Caco-2 (cell line): ENCODE data around the gene POFUT1. TPM values are rescaled to one million over a fixed set of nuclear protein-coding genes. Genes with fewer than 3 reads are reported as not detected.
A peak's percentile ranks its signal among the peaks of the same experiment; 100 is the strongest.
"Not testable (repeated sequence)": the region's sequence is repeated elsewhere in the genome, so short reads cannot be mapped to it uniquely, and the experiment has no call there.

ENCODE experiments used
- BruUV-seq: library from RNA; stranded (reverse); fragments of 400-500 nt; replicated peaks from 2 replicates; lab custom pipeline; 2021; lab: Mats Ljungman, UMichigan
- CTCF ChIA-PET: fragments of 300-600 bp; sonication (Branson Sonifier 250); formaldehyde crosslinking; loops from one replicate; lab custom pipeline; 2022; ENCODE audit warnings: antibody characterized with exemption; lab: Charles Lee
- POLR2A ChIA-PET: fragments of 300-600 bp; sonication (Branson Sonifier 250); formaldehyde crosslinking; loops from one replicate; lab custom pipeline; 2022; ENCODE audit warnings: antibody characterized with exemption; lab: Charles Lee
- DNase-seq, 2 experiments: peaks; one replicate each; pipeline versions ENCODE4 v3.0.0 to v3.0.0-alpha.2; 2020 to 2022
- H3K27me3 ChIP-seq: replicated peaks from 2 replicates; pipeline ENCODE4 v1.6.0; 2011; ENCODE audit warnings: low read length; ENCODE audit not compliant: control insufficient read depth, insufficient read depth
- H3K36me3 ChIP-seq: 2 replicates; pipeline ENCODE4 v1.5.1; 2011; ENCODE audit warnings: low read length; ENCODE audit not compliant: control insufficient read depth, insufficient read depth
- H3K4me1 ChIP-seq: fragments of 250-450 bp; sonication (Bioruptor Pico); 2 replicates; pipeline ENCODE4 v1.5.1; 2020; ENCODE audit warnings: mild to moderate bottlenecking
- H3K4me3 ChIP-seq: 2 replicates; pipeline ENCODE4 v1.5.1; 2011; ENCODE audit warnings: low read depth, mild to moderate bottlenecking, control low read depth, low read length
- H3K9me3 ChIP-seq: fragments of 250-450 bp; sonication (Bioruptor Pico); 2 replicates; pipeline ENCODE4 v1.5.1; 2020; ENCODE audit warnings: mild to moderate bottlenecking, moderate library complexity
- H3K27ac Mint-ChIP-seq: one replicate; pipeline ENCODE4 v1.8.0; 2022; ENCODE audit warnings: mixed read lengths; ENCODE audit not compliant: unreplicated experiment
- H3K27me3 Mint-ChIP-seq: one replicate; pipeline ENCODE4 v1.8.0; 2022; ENCODE audit warnings: mixed read lengths; ENCODE audit not compliant: insufficient read depth, unreplicated experiment
- H3K36me3 Mint-ChIP-seq: one replicate; pipeline ENCODE4 v1.8.0; 2022; ENCODE audit warnings: mild to moderate bottlenecking, mixed read lengths; ENCODE audit not compliant: insufficient read depth, unreplicated experiment
- H3K4me1 Mint-ChIP-seq: one replicate; pipeline ENCODE4 v1.8.0; 2022; ENCODE audit warnings: low read depth, mixed read lengths; ENCODE audit not compliant: unreplicated experiment
- H3K4me3 Mint-ChIP-seq: one replicate; pipeline ENCODE4 v1.8.0; 2022; ENCODE audit warnings: mild to moderate bottlenecking, moderate library complexity, mixed read lengths; ENCODE audit not compliant: unreplicated experiment
- H3K9me3 Mint-ChIP-seq: one replicate; pipeline ENCODE4 v1.8.0; 2022; ENCODE audit warnings: mixed read lengths; ENCODE audit not compliant: unreplicated experiment
- CTCF ChIP-seq, 2 experiments: fragments of 200-600 bp in 1 of 2; IDR thresholded peaks; 1 replicate in 1 of 2; 2 replicates in 1 of 2; pipeline versions ENCODE4 v1.5.1 to v1.8.0; 2011 to 2022; ENCODE audit warnings: antibody characterized with exemption in 1 of 2, control low read depth in 1 of 2, inconsistent platforms in 1 of 2, low read depth in 1 of 2, low read length in 1 of 2, mild to moderate bottlenecking in 1 of 2, moderate library complexity in 1 of 2; ENCODE audit not compliant: insufficient read depth in 1 of 2, severe bottlenecking in 1 of 2, unreplicated experiment in 1 of 2
- intact Hi-C: fragments of 100-400 bp; cut with micrococcal nuclease; formaldehyde crosslinking; loops from one replicate; pipeline ENCODE4 v1.10.0; 2022; ENCODE audit not compliant: unreplicated experiment
- total RNA-seq: library from RNA; stranded (reverse); gene quantifications from 2 replicates; pipeline ENCODE4 v1.2.3, GENCODE V29; 2022

POFUT1 gene
- total RNA-seq, 1 experiment from 2014 or later: 158 TPM

DNA sequence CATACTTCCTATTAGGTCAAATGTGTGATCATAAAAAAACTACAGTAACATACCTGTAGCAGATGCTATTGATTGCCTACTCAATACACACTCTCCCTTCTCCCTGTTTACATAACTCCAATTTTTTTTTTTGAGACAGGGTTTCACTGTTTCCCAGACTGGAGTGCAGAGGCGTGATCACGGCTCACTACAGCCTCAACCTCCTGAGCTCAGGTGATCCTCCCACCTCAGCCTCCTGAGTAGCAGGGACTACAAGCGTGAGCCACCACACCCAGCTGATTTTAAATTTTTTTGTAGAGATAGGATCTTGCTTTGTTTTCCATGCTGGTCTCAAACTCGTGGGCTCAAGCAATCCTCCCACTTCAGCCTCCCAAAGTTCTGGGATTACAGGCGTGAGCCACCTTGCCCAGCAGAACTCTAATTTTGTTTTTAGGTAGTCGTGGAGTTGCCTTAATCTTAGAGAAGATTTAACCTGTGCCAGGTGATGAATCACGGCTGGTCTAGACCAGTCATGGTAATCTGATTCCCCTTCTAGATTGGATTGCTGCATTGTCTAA lies 55.8 kb downstream of the POFUT1 start:
- no peaks in the 10 kb centered on the region for H3K9me3 Mint-ChIP-seq
- BruUV-seq: no TSS peak
- TF ChIP-seq CTCF (IDR thresholded peaks at IDR 0.05; ENCODE audit: insufficient read depth in 1 of 2, low read depth in 1 of 2, low read length in 1 of 2, severe bottlenecking in 1 of 2, unreplicated experiment in 1 of 2): no peak
- Histone ChIP-seq H3K9me3 (no peaks in the 10 kb centered on the region), H3K36me3 (no peaks in the 10 kb centered on the region), H3K27me3 (no peaks in the 10 kb centered on the region), H3K4me3 (no peak overlapping the region), H3K4me1 (no peaks in the 10 kb centered on the region)
- CTCF ChIA-PET: no interaction called here
- no peaks in the 10 kb centered on the region for H3K27me3 Mint-ChIP-seq
- intact Hi-C loops: no loop called here
- no peak overlapping the region for H3K4me3 Mint-ChIP-seq
- POLR2A ChIA-PET: no interaction called here
- peaks cover 7% of the 10 kb centered on the region for H3K4me1 Mint-ChIP-seq
- no peaks in the 10 kb centered on the region for H3K36me3 Mint-ChIP-seq
- no peak overlapping the region for H3K27ac Mint-ChIP-seq
- DNase-seq: no peak

DNA sequence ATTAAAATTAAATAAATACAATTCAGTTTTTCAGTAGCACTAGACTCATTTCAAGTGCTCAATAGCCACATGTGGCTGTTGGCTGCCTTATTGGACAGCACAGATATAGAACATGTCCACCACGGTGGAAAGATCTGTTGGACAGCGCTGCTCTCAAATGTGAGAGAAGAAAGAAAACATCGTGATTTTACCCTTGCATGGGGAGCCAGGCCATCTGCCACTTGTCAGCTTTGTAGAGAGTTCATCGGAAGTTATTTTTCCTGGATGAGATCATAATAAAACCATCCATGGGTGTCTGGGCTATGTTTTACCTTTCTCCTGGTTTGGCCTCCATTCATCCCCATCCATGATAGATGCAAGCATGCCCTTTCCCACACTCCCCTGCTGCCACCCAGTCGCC lies 63.9 kb downstream of the POFUT1 start:
- Histone ChIP-seq H3K4me3 (no peak overlapping the region), H3K27me3 (no peaks in the 10 kb centered on the region), H3K36me3 (no peaks in the 10 kb centered on the region), H3K4me1 (no peaks in the 10 kb centered on the region), H3K9me3 (peaks cover 6% of the 10 kb centered on the region; the same call in 1 of the 2 replicates)
- peaks cover 7% of the 10 kb centered on the region for H3K4me1 Mint-ChIP-seq
- BruUV-seq: no TSS peak
- no peak for TF ChIP-seq CTCF (IDR thresholded peaks at IDR 0.05; ENCODE audit: insufficient read depth in 1 of 2, low read depth in 1 of 2, low read length in 1 of 2, severe bottlenecking in 1 of 2, unreplicated experiment in 1 of 2)
- no peaks in the 10 kb centered on the region for H3K27me3 Mint-ChIP-seq
- ChIA-PET POLR2A (no interaction called here), CTCF (interaction anchor here (0.7 kb wide), 1 partner anchor 19 kb away, joined by 5 read pairs; no protein-coding TSS in a partner anchor)
- peaks cover 14% of the 10 kb centered on the region for H3K9me3 Mint-ChIP-seq
- no peak overlapping the region for H3K4me3 Mint-ChIP-seq
- intact Hi-C loops: no loop called here
- no peaks in the 10 kb centered on the region for H3K36me3 Mint-ChIP-seq
- H3K27ac Mint-ChIP-seq: no peak overlapping the region
- no peak for DNase-seq

GRCh38 chr20:32274359-32274758 lies 66.7 kb downstream of the POFUT1 start:
- BruUV-seq: no TSS peak
- peak in 1 of 2 experiments; percentile 19 for DNase-seq
- no peak overlapping the region for H3K4me3 Mint-ChIP-seq
- intact Hi-C loops: no loop called here
- peaks cover 6% of the 10 kb centered on the region; the same call in 1 of the 2 replicates for H3K9me3 ChIP-seq
- peaks cover 13% of the 10 kb centered on the region for H3K4me1 ChIP-seq
- TF ChIP-seq CTCF (IDR thresholded peaks at IDR 0.05; ENCODE audit: insufficient read depth in 1 of 2, low read depth in 1 of 2, low read length in 1 of 2, severe bottlenecking in 1 of 2, unreplicated experiment in 1 of 2): no peak
- H3K4me1 Mint-ChIP-seq: peaks cover 20% of the 10 kb centered on the region
- no peak overlapping the region for H3K27ac Mint-ChIP-seq
- peaks cover 14% of the 10 kb centered on the region for H3K9me3 Mint-ChIP-seq
- POLR2A ChIA-PET: no interaction called here
- H3K4me3 ChIP-seq: no peak overlapping the region
- no peaks in the 10 kb centered on the region for H3K36me3 Mint-ChIP-seq
- H3K27me3 ChIP-seq: no peaks in the 10 kb centered on the region
- CTCF ChIA-PET: no interaction called here
- no peaks in the 10 kb centered on the region for H3K27me3 Mint-ChIP-seq
- H3K36me3 ChIP-seq: no peaks in the 10 kb centered on the region

DNA sequence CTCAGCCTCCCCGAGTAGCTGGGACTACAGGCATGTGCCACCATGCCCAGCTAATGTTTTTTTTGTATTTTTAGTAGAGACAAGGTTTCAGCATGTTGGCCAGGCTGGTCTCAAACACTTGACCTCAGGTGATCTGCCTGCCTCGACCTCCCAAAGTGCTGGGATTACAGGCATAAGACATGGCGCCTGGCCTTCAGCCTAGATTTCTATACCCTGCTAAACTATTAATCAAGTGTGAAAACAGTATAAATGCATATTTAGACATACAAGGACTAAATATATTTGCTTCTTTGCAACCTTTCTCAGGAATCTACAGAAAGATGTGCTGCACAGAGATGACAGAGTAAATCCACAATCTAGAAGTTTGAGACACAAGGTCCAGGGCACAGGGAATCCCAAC lies 67.5 kb downstream of the POFUT1 start:
- H3K9me3 ChIP-seq, CTCF ChIA-PET, H3K36me3 Mint-ChIP-seq, H3K36me3 ChIP-seq, POLR2A ChIA-PET, H3K27ac Mint-ChIP-seq, DNase-seq, H3K4me3 Mint-ChIP-seq, H3K4me3 ChIP-seq, H3K27me3 Mint-ChIP-seq, BruUV-seq, H3K27me3 ChIP-seq: not testable (repeated sequence)
- intact Hi-C loops: loop anchor here (5.0 kb wide), 1 partner anchor 33 kb away; no protein-coding TSS in a partner anchor
- H3K4me1 Mint-ChIP-seq: peaks cover 20% of the 10 kb centered on the region
- peaks cover 13% of the 10 kb centered on the region for H3K4me1 ChIP-seq
- peaks cover 14% of the 10 kb centered on the region for H3K9me3 Mint-ChIP-seq
